Body of pancreas (tissue), 4 donors: ENCODE measurements around the gene ARHGEF11. TPM values are rescaled to one million over a fixed set of nuclear protein-coding genes. Genes with fewer than 3 reads are reported as not detected.

Experiments
- ATAC-seq: fragments of 150-250 bp; one replicate; pipeline ENCODE4 v1.9.1; 2016
- DNase-seq, 4 donors: peaks; one replicate each; pipeline ENCODE4 v3.0.0-alpha.2; 2019
- H3K27ac ChIP-seq, 4 donors: fragments of 200-600 bp; sonication (generic); 1 replicate in 3 of 4; 2 replicates in 1 of 4; pipeline versions ENCODE4 v1.5.1 to v1.6.1; 2016 to 2019; ENCODE audit warnings: mild to moderate bottlenecking in 1 of 4, mixed read lengths in 1 of 4, moderate library complexity in 1 of 4
- H3K27me3 ChIP-seq, 2 donors: fragments of 200-600 bp; sonication (generic); one replicate each; pipeline ENCODE4 v1.6.0; 2016; ENCODE audit warnings: mild to moderate bottlenecking in 1 of 2
- H3K36me3 ChIP-seq, 2 donors: fragments of 200-600 bp; sonication (generic); replicated peaks in 1 of 2; 2 replicates each; pipeline ENCODE4 v1.5.1; 2016; ENCODE audit warnings: low read depth in 2 of 2; ENCODE audit not compliant: insufficient read depth in 1 of 2
- H3K4me1 ChIP-seq: fragments of 200-600 bp; sonication (generic); one replicate; pipeline ENCODE4 v1.6.0; 2016
- H3K4me3 ChIP-seq, 2 donors: fragments of 200-600 bp; sonication (generic); 1 replicate in 1 of 2; 2 replicates in 1 of 2; pipeline ENCODE4 v1.5.1; 2016 to 2019
- H3K9me3 ChIP-seq, 3 donors: fragments of 200-600 bp; sonication (generic); 1 replicate in 2 of 3; 2 replicates in 1 of 3; pipeline ENCODE4 v1.5.1; 2016
- CTCF ChIP-seq, 7 experiments: fragments of 450-650 bp in 4 of 7; fragments of 200-600 bp in 3 of 7; sonication (generic) in 3 of 7; IDR thresholded peaks; one replicate each; pipeline ENCODE4 v1.5.1; 2016 to 2019; ENCODE audit warnings: antibody characterized with exemption in 7 of 7
- POLR2A ChIP-seq, 3 donors: fragments of 450-650 bp; IDR thresholded peaks; one replicate each; pipeline ENCODE4 v1.6.1; 2016; ENCODE audit warnings: antibody characterized with exemption in 3 of 3, mild to moderate bottlenecking in 2 of 3
- WGBS, 2 donors: methylation state at CpG; one replicate each; pipeline ENCODE4 v1.1.5; 2017; 5-methylcytosine and 5-hydroxymethylcytosine counted together
- intact Hi-C: fragments of 100-400 bp; cut with DNase I; formaldehyde crosslinking; loops from one replicate; pipeline ENCODE4 v1.15.1; 2023
- total RNA-seq, 2 donors: library from RNA; depleted of rRNA; stranded (reverse); fragments of >200 nt; gene quantifications; one replicate each; pipeline ENCODE4 v1.1.0, GENCODE V29; 2016

ARHGEF11 gene
- total RNA-seq, 2 donors from 2014 or later, result 17.9 to 29.7 TPM

DNA sequence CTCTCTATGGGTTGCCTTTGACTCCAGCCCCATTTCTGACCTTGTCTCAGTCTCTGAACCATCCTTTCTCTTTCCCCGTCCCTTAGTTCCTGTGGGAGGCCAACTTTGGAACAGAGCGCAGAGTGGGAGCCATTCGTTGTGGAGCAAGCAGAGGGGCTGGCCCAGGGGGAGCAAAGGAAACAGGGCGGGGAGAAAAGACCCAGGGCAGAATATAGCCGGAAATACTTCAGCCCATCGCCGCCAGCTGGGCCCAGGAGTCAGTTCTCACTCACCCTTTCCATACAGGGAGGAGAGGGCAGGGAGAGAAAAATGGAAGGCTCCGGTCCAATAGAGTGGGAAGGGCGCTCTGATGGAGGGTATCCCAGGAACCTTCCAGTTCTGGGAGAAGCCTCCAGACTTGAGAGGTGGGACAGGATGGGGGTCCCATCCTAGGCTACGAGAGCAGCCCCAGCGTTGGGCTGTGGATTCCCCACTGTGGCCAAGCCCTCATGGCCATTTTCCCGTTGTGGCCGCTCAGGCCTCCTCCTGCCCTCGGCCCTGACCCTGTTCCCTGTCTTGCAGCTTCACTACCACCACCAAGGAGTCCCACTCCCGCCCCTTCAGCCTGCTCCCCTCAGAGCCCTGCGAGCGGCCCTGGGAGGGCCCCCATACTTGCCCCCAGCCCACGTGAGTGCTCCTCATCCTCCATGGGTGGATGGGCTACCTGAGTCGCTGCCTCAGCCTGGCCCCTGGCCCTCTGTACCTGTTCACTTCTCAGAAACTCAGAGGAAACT lies 141.2 kb downstream of the ARHGEF11 start:
- WGBS, 2 donors, result 69 to 73% methylated on average over 15 to 19 of the region's 19 CpGs
- Histone ChIP-seq H3K27me3 (no peaks in the 10 kb centered on the region), H3K36me3 (no peaks in the 10 kb centered on the region), H3K27ac (no peak overlapping the region), H3K4me1 (peaks cover 19% of the 10 kb centered on the region), H3K9me3 (no peaks in the 10 kb centered on the region), H3K4me3 (no peak overlapping the region)
- ATAC-seq (no peak), DNase-seq (no peak)
- TF ChIP-seq POLR2A (IDR thresholded peaks at IDR 0.05) (no peak), CTCF (IDR thresholded peaks at IDR 0.05) (no peak)
- intact Hi-C loops, result no loop called here

DNA sequence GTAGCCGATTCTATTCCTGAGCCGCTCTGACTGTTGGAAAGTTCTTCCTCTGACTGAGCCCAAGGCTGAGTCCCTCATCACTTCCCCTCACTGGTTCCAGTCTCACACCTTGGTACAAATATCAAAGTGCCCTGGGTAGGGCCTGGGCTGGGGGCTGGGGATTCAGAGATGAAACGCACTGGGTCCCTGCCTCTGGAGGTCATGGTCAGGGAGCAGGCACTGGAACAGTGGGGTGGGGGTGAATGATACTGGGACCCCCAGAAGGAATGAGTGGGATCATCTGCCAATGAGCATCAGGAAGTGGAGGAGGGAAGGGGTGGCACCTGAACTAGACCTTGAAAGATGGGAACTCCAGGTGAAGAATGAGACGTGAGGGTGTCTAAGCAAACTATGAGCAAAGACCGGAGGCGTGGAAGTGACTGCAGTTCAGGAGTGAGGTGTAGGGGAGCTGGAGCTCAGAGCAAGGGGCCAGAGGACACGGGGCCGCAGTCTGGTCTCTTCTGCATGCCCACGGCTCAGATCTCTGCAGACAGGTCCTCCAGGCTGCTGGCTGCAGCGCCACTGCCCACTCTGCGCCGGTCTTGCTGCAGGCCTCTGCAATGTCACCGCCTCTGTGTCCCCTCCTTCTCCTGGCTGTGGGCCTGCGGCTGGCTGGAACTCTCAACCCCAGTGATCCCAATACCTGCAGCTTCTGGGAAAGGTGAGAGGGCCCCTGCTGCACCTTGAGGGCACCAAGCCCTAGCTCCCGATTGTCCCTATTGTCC lies 142.0 kb downstream of the ARHGEF11 start:
- 57 to 64% methylated on average over 11 to 14 of the region's 15 CpGs for WGBS, 2 donors
- H3K4me1 ChIP-seq, result peaks cover 16% of the 10 kb centered on the region

GRCh38 chr1:156901966-156902915 lies 143.3 kb downstream of the ARHGEF11 start:
- H3K27ac ChIP-seq, result no peak overlapping the region
- no peak overlapping the region for H3K4me3 ChIP-seq
- TF ChIP-seq CTCF (IDR thresholded peaks at IDR 0.05) (no peak), POLR2A (IDR thresholded peaks at IDR 0.05) (no peak)
- H3K4me1 ChIP-seq, result peaks cover 5% of the 10 kb centered on the region
- no peaks in the 10 kb centered on the region for H3K36me3 ChIP-seq
- no peaks in the 10 kb centered on the region for H3K27me3 ChIP-seq
- ATAC-seq (no peak), DNase-seq (no peak)
- intact Hi-C loops, result no loop called here
- 56 to 58% methylated on average over 22 of the region's 23 CpGs for WGBS, 2 donors
- H3K9me3 ChIP-seq, result no peaks in the 10 kb centered on the region

More for the DNA sequence above, 142.0 kb downstream of the ARHGEF11 start:
- no peak for TF ChIP-seq CTCF (IDR thresholded peaks at IDR 0.05)
- no peak for TF ChIP-seq POLR2A (IDR thresholded peaks at IDR 0.05)
- intact Hi-C loops, result no loop called here
- Histone ChIP-seq H3K4me3 (no peak overlapping the region), H3K9me3 (no peaks in the 10 kb centered on the region), H3K36me3 (no peaks in the 10 kb centered on the region), H3K27me3 (no peaks in the 10 kb centered on the region), H3K27ac (no peak overlapping the region)
- ATAC-seq (no peak), DNase-seq (no peak)

DNA sequence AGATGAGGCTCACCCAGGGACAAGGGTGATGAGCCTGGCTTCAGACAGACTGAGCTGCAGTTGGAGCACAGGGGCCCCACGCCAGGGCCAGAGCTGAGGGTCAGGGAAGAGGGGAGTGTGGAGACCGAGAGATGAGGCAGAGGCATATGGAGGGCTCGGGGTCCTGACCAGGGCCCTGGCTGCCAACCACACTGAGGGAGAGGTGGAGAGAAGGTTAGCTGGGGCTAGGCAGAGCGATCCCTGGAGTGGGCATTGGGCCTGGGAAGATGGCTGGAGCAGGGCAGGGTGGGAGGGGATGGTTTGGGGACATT lies 144.0 kb downstream of the ARHGEF11 start:
- no peak overlapping the region for H3K4me3 ChIP-seq
- no peak for TF ChIP-seq POLR2A (IDR thresholded peaks at IDR 0.05)
- no peaks in the 10 kb centered on the region for H3K27me3 ChIP-seq
- H3K36me3 ChIP-seq, result no peaks in the 10 kb centered on the region
- no peaks in the 10 kb centered on the region for H3K4me1 ChIP-seq
- WGBS, 2 donors, result 82 to 83% methylated on average over 3 to 4 of the region's 4 CpGs
- H3K9me3 ChIP-seq, result no peaks in the 10 kb centered on the region
- intact Hi-C loops, result no loop called here
- no peak for ATAC-seq
- no peak overlapping the region for H3K27ac ChIP-seq
- DNase-seq, result no peak
